Omental fat pad (tissue), 4 donors: Measurements from ENCODE around the gene ATP6V0A4. TPM values are rescaled to one million over a fixed set of nuclear protein-coding genes. Genes with fewer than 3 reads are reported as not detected.
A peak's percentile ranks its signal among the peaks of the same experiment; 100 is the strongest.
"Not testable (repeated sequence)": the region's sequence is repeated elsewhere in the genome, so short reads cannot be mapped to it uniquely, and the experiment has no call there.

Experiments used
- ATAC-seq: fragments of 150-250 bp; one replicate; pipeline ENCODE4 v1.9.1; 2016; ENCODE audit warnings: mild to moderate bottlenecking, moderate library complexity; ENCODE audit not compliant: low FRiP score
- DNase-seq: peaks from one replicate; pipeline ENCODE4 v3.0.0-alpha.2; 2019; ENCODE audit warnings: low spot score
- CTCF ChIP-seq, 3 donors: fragments of 450-650 bp; IDR thresholded peaks; one replicate each; pipeline ENCODE4 v1.5.1; 2016 to 2017; ENCODE audit warnings: antibody characterized with exemption in 3 of 3, mild to moderate bottlenecking in 3 of 3, moderate library complexity in 2 of 3
- total RNA-seq, 4 donors: library from RNA; depleted of rRNA; stranded (reverse); fragments of >200 nt; gene quantifications; one replicate each; pipeline ENCODE4 v1.1.0, GENCODE V29; 2016

ATP6V0A4 gene
- total RNA-seq, 4 donors from 2014 or later, result not detected

DNA sequence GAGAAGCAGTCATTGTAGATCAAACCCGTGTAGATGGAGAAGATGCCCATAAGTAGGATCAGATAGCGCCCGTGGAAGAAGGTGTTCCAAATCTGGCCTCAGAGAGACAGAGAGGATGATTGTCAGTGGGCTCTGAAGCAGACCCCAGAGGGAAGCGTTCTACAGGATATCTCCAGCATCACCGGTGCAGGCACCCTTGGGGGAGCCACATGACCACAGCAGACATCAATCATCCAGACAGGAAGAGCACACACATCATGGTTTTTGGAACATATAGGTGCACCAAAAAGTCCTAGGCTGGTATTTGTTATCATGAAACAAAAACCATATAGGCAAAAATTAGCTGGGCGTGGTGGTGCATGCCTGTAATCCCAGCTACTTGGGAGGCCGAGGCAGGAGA is 52.8 kb downstream of the ATP6V0A4 start:
- no peak for TF ChIP-seq CTCF (IDR thresholded peaks at IDR 0.05)
- no peak for ATAC-seq
- DNase-seq, result no peak

GRCh38 chr7:138741453-138741735 is 56.6 kb downstream of the ATP6V0A4 start:
- no peak for TF ChIP-seq CTCF (IDR thresholded peaks at IDR 0.05)
- ATAC-seq, result no peak
- no peak for DNase-seq

- ATAC-seq (no peak), DNase-seq (no peak)
- TF ChIP-seq CTCF (IDR thresholded peaks at IDR 0.05), result no peak
These were observed 58.1 kb downstream of the ATP6V0A4 start for GRCh38 chr7:138739859-138740258.

- no peak for ATAC-seq
- peak; percentile 63 for DNase-seq
- TF ChIP-seq CTCF (IDR thresholded peaks at IDR 0.05), result no peak
These were observed 59.3 kb downstream of the ATP6V0A4 start for GRCh38 chr7:138738551-138739335.

GRCh38 chr7:138738114-138738513 is 59.9 kb downstream of the ATP6V0A4 start:
- DNase-seq (no peak), ATAC-seq (no peak)
- TF ChIP-seq CTCF (IDR thresholded peaks at IDR 0.05), result no peak

DNA sequence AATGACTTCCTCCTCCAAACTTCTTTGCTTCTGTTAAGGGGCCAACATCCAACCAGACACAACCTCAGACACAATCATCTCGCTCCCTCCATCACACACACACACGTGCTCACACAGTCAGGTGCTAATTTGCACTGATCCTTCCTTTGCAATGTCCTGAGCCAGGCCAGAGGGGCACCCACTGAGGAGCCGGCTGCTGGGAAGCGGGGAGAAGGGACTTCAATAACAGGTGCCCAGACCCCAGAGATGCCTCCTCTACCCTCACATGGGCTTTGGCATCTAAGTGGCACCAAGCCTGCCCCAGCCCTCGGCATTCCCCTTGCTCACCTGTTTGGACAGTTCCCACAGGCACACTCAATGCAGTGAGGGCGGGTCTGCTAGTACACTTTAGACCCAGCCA is 62.6 kb downstream of the ATP6V0A4 start:
- no peak for TF ChIP-seq CTCF (IDR thresholded peaks at IDR 0.05)
- ATAC-seq (no peak), DNase-seq (no peak)

- ATAC-seq, DNase-seq: not testable (repeated sequence)
These were observed 66.3 kb downstream of the ATP6V0A4 start for GRCh38 chr7:138731733-138732132.
